ENCODE measurements around the gene NTM.
"Not testable (repeated sequence)": the region's sequence is repeated elsewhere in the genome, so short reads cannot be mapped to it uniquely, and the experiment has no call there.

Gene NTM

DNA sequence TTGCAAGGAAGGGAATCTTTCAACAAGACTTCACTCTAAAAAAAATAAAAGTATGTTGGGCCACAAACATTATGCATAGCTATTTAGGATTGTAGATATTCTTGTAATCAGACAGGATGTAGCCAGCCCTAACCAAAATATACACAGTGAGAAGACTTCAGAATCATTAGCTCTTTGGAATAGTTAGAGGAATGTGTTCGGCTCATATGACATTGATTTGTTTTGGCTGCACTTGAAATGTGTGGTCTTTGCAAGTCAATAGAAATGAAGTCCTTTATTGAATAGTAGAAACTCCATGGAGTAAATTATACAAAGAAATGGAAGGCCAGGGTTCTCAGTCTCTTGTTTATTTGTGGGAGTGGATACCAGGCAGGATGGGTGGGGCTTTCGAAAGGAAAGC lies 692.1 kb downstream of the NTM start:
- DNase-seq (ENCODE audit: low read depth), result peak; percentile 72
- TF ChIP-seq, protein P1, sequence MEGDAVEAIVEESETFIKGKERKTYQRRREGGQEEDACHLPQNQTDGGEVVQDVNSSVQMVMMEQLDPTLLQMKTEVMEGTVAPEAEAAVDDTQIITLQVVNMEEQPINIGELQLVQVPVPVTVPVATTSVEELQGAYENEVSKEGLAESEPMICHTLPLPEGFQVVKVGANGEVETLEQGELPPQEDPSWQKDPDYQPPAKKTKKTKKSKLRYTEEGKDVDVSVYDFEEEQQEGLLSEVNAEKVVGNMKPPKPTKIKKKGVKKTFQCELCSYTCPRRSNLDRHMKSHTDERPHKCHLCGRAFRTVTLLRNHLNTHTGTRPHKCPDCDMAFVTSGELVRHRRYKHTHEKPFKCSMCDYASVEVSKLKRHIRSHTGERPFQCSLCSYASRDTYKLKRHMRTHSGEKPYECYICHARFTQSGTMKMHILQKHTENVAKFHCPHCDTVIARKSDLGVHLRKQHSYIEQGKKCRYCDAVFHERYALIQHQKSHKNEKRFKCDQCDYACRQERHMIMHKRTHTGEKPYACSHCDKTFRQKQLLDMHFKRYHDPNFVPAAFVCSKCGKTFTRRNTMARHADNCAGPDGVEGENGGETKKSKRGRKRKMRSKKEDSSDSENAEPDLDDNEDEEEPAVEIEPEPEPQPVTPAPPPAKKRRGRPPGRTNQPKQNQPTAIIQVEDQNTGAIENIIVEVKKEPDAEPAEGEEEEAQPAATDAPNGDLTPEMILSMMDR (conservative IDR thresholded peaks at IDR 0.05; ENCODE audit: low read length), result no peak
- no peak overlapping the region for H3K4me3 ChIP-seq (ENCODE audit: low read length)

DNA sequence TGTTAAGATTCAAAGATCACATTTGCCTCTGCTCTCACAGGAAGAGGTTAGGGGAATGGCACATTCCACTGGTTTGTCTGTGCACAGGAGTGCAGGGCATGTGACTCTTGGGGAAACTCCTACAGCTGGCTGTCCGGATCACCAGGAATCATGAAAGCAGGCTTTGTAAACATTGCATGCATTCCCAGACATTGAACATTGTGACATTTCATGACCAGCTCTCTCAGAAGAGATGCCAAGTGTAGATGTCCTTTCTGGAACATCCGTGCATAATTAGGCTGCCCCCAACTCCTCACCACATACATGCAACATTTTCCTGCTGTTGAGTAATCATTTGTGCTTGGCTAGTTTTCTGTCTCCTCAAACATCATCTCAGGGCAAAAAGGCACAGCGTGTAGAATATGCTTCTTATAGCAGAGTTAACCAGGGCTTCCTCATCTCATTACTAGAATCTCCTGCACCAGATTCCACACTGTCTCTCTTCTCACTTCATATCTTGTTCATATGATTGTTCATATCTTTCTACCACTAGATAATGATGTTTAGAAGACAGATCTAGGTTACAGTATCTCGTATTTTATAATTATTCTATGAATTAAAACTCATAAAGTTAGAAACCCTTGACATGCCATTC lies 694.7 kb downstream of the NTM start:
- TF ChIP-seq, protein P1 (conservative IDR thresholded peaks at IDR 0.05; ENCODE audit: low read length), result no peak
- DNase-seq (ENCODE audit: low read depth), result peak; percentile 100
- no peak overlapping the region for H3K4me3 ChIP-seq (ENCODE audit: low read length)

DNA sequence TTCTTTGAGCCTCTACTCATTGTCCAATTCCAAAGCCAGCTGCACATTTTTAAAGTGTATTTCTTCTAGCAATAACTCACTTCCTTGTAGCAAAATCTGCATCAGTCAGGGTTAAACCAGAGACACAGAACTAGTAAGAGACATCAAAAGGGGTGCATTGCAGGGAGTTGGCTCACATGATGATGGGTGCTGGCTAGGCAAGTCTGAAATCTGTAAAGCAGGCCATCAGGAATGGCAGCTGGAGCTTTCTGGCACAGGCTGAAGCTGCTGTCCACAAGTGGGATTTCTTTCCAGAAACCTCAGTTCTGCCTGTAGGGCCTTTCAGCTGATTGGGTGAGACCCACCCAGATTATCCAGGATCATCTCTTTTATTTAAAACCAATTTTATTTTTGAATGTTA lies 698.1 kb downstream of the NTM start:
- TF ChIP-seq, protein P1 (conservative IDR thresholded peaks at IDR 0.05; ENCODE audit: low read length), result no peak
- DNase-seq (ENCODE audit: low read depth), result peak; percentile 64
- H3K4me3 ChIP-seq (ENCODE audit: low read length), result no peak overlapping the region

DNA sequence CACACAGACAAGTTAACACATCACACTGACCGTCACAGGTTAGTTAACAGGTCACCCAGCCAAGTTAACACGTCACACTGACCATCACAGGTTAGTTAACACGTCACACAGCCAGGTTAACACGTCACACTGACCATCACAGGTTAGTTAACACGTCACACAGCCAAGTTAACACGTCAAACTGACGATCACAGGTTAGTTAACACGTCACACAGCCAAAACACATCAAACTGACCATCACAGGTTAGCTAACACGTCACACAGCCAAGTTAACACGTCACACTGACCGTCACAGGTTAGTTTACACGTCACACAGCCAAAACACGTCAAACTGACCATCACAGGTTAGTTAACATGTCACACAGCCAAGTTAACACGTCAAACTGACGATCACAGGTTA lies 699.2 kb downstream of the NTM start:
- not testable (repeated sequence) for DNase-seq (ENCODE audit: low read depth); H3K4me3 ChIP-seq (ENCODE audit: low read length)

DNA sequence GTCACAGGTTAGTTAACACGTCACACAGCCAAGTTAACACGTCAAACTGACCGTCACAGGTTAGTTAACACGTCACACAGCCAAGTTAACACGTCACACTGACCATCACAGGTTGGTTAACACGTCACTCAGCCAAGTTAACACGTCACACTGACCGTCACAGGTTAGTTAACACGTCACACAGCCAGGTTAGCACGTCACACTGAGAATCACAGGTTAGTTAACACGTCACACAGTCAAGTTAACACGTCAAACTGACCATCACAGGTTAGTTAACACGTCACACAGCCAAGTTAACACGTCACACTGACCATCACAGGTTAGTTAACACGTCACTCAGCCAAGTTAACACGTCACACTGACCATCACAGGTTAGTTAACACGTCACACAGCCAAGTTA lies 700.5 kb downstream of the NTM start:
- DNase-seq (ENCODE audit: low read depth), result not testable (repeated sequence)

DNA sequence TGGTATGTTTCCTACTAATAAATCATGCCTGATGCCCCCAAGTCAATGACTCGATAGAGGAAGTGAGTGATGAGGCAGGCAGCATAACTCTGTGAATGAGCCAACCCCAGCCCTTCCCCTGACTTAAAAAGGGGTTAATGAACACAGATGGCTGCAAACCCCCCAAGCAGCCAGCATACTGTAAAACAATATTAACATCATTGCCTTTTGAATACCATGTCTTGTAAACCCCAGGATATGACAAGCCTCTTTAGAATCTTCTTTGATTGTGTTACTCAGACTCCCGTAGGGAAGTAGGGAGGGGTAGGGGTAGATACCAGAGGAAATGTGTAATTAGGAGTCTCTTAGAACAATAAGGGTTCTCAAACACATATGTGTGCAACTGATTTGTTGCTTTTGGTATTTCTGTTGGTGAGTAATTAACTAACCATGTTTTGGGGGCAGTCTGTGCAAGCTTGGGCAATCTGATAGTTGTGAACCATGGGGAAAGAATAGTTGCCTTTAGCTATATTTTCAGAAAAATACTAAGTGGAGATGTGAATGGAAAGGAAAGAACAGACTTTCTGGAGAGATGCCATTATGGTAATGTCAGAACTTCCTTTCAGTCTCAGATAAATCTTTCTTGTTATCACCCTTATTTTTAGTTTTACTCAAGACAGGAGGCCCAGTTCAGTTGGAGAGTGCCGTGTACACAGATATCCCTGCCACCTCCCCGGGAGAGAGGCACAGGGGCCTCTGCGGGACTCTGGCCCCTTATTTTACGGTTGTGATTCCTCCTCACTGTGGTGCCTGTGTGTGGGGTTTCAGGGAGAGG lies 701.8 kb downstream of the NTM start:
- peak; percentile 99 for DNase-seq (ENCODE audit: low read depth)
- TF ChIP-seq, protein P1 (conservative IDR thresholded peaks at IDR 0.05; ENCODE audit: low read length), result no peak
- no peak overlapping the region; the same call in none of the 2 replicates for H3K4me3 ChIP-seq (ENCODE audit: low read length)

More for the DNA sequence above, 700.5 kb downstream of the NTM start:
- not testable (repeated sequence) for H3K4me3 ChIP-seq (ENCODE audit: low read length)

DNA sequence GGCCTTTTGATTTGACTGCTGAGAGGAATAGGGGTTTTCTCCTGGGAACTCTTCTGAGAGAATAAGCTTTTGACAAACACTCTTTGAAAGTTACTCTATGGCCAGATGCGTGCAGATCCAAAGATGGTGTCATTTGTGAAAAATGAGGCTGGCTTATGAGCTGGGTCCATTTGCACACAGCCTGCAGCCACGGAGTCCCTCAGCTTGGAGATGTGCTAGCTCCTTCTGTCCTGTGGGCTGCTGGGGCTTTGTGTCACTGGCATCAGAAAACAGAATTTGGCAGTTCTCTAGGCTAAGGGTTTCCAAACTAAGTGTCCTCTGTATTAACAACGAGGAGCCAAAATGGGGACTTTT lies 702.4 kb downstream of the NTM start:
- TF ChIP-seq, protein P1 (conservative IDR thresholded peaks at IDR 0.05; ENCODE audit: low read length), result no peak
- peak; percentile 78 for DNase-seq (ENCODE audit: low read depth)
- H3K4me3 ChIP-seq (ENCODE audit: low read length), result no peak overlapping the region; the same call in none of the 2 replicates

DNA sequence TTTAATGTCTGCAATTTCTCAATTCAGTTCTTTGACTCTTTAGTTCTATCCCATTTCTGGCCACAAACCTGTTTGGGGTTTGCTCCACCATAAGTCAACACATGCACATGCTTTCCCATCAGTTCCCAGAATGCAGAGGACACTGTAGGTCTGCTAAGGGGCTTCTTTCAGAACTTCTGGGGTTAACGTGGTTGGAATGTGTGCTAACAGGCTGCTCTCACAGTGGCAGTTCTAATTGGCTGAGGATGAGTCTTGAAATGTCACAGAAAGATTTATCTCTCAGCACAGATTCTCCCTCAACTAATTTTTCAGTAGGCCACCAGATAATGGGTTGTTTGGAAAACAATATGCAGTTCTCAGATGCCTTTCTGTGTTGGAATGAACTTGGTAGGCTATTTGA lies 703.4 kb downstream of the NTM start:
- no peak overlapping the region for H3K4me3 ChIP-seq (ENCODE audit: low read length)
- TF ChIP-seq, protein P1 (conservative IDR thresholded peaks at IDR 0.05; ENCODE audit: low read length), result no peak
- DNase-seq (ENCODE audit: low read depth), result no peak
